Sigmoid colon (tissue), 4 donors: ENCODE data around the gene IVD.

Source experiments
- CTCF ChIP-seq, 4 experiments: fragments of 450-650 bp in 3 of 4; fragments of 200-600 bp in 1 of 4; IDR thresholded peaks; one replicate each; pipeline ENCODE4 v1.5.1; 2016 to 2019; ENCODE audit warnings: antibody characterized with exemption in 4 of 4, mild to moderate bottlenecking in 3 of 4, moderate library complexity in 2 of 4
- POLR2A ChIP-seq, 2 donors: fragments of 450-650 bp; IDR thresholded peaks; one replicate each; pipeline ENCODE4 v1.6.1; 2016; ENCODE audit warnings: antibody characterized with exemption in 2 of 2, mild to moderate bottlenecking in 2 of 2, moderate library complexity in 2 of 2
- POLR2AphosphoS5 ChIP-seq, 4 donors: sonication (generic); formaldehyde crosslinking; IDR thresholded peaks; one replicate each; pipeline ENCODE4 v1.6.1; 2017; ENCODE audit warnings: antibody characterized with exemption in 4 of 4

- TF ChIP-seq POLR2AphosphoS5 (IDR thresholded peaks at IDR 0.05) (no peak), CTCF (IDR thresholded peaks at IDR 0.05) (no peak), POLR2A (IDR thresholded peaks at IDR 0.05) (no peak)
Observed at GRCh38 chr15:40469776-40470390, 64.3 kb downstream of the IVD start.
